ENCODE results near the gene ADCY9.

GRCh38 chr16:3937066-3937875, 179.0 kb downstream of the ADCY9 start:
- TF ChIP-seq CTCF (optimal IDR thresholded peaks at IDR 0.05 in 1 of 3, IDR thresholded peaks at IDR 0.05 in 1 of 3, conservative IDR thresholded peaks at IDR 0.05 in 1 of 3; ENCODE audit: extremely low read depth in 1 of 3, insufficient read depth in 2 of 3, low read length in 3 of 3) (no peak), EZH2 (IDR thresholded peaks at IDR 0.05; ENCODE audit: low read length) (no peak)
